ENCODE results near the gene PCID2. TPM values are rescaled to one million over a fixed set of nuclear protein-coding genes. Genes with fewer than 3 reads are reported as not detected.

PCID2 gene
- total and polyA plus RNA-seq, 2 of the 13 experiments (the other 11 are each of a cell fraction or from before 2014, with no cell fraction given) = 65.0 to 111 TPM

DNA sequence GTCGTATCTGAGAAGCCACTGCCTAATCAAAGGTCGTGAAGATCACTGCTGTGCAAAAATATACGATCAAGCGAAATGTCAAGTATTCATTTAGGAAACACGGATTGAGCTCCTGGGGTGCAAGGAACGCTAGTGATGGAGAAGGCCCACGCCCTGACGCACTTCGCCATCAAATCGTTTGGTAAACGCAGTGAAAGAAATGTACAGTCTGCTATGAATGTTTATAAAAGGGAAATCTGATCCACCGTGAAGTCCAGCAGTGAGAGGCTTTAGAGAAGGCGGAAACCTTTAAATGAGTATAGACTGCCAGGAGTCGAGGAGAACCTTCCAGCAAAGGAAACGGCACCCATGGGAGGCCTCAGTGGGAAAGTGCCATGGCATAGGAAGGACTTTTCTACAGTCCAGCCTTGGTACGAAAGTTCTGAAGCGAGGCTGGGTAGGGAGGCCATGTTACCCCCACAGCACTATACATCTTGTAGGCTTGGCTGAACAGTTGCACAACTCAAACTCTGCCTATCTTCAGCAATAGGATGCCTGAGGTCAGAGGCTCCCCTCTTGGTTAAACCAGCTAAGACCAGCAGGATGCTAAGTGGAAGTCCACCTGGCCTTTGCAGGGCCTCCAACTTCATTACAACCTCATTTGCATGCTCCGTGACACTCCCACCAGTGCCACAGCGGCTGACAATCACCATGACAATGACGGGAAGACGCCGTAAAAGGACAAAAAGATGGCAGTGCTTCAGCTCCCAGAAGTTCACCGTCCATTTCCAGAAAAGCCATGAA lies 20.4 kb downstream of the PCID2 start:
- no peak overlapping the region for H2AFZ ChIP-seq (ENCODE audit: low read length)
- no TSS peak for BruUV-seq (replicated peaks)
- peaks cover 4% of the 10 kb centered on the region for H3K79me2 ChIP-seq (ENCODE audit: insufficient read depth, low read length)
- ChIA-PET POLR2A (interaction anchor here (1.1 to 2.9 kb wide), 3 partner anchors 18 to 64 kb away, joined by 4 to 12 read pairs (median 4); partner anchors contain the start of genes CUL4A and PCID2), CTCF (ENCODE audit: low intra/inter-chr PET ratio, low total read pairs) (no interaction called here)
- peaks cover 22% of the 10 kb centered on the region for H3K4me1 ChIP-seq (ENCODE audit: insufficient read depth, low read length)
- H3K4me3 ChIP-seq (replicated peaks in 1 of 3; ENCODE audit: insufficient read depth in 1 of 3, low read depth in 2 of 3, low read length in 3 of 3) = no peak overlapping the region
- peaks cover 16 to 56% of the 10 kb centered on the region in 2 experiments for H3K36me3 ChIP-seq (replicated peaks in 1 of 2; ENCODE audit: control insufficient read depth in 1 of 2, insufficient read depth in 2 of 2, low read length in 2 of 2)
- H3K27me3 ChIP-seq (ENCODE audit: control insufficient read depth in 1 of 2, insufficient read depth in 2 of 2, low read length in 2 of 2) = no peaks in the 10 kb centered on the region
- no peaks in the 10 kb centered on the region; the same call in 1 of the 2 replicates for H4K20me1 ChIP-seq (ENCODE audit: insufficient read depth, low read length)
- ATAC-seq = no peak
- H3K27ac ChIP-seq (ENCODE audit: extremely low read length, insufficient read depth, low read length) = no peak overlapping the region
- no peak overlapping the region for H3K9ac ChIP-seq (ENCODE audit: insufficient read depth, low read depth, low read length)
- DNase-seq (ENCODE audit: low spot score) = no peak
- in situ Hi-C loops (cut with HindIII; ENCODE audit: extremely low pct_ligation_motif_present, low pct_unique_long_range_greater_than_20kb) (no loop called here), intact Hi-C loops (cut with micrococcal nuclease; ENCODE audit: unreplicated experiment) (no loop called here)
- no peak overlapping the region for H3K4me2 ChIP-seq (ENCODE audit: low read depth, low read length)
- 99% methylated on average over 23 of the region's 23 CpGs for WGBS (ENCODE audit: low lambda C conversion rate)
- TF ChIP-seq STAG1 (CRISPR knock-in tag; IDR thresholded peaks at IDR 0.05) (no peak), PPARG (CRISPR knock-in tag; conservative IDR thresholded peaks at IDR 0.05) (no peak), HNF4G (IDR thresholded peaks at IDR 0.05; ENCODE audit: borderline replicate concordance, low read depth, low read length) (no peak), HNF4G (CRISPR knock-in tag; IDR thresholded peaks at IDR 0.05; ENCODE audit: borderline replicate concordance, low read depth) (no peak), ZNF354B (CRISPR knock-in tag; IDR thresholded peaks at IDR 0.05) (no peak), THAP11 (CRISPR knock-in tag; IDR thresholded peaks at IDR 0.05) (no peak), SPEN (CRISPR knock-in tag; IDR thresholded peaks at IDR 0.05; ENCODE audit: low read depth) (no peak), ZNF567 (CRISPR knock-in tag; IDR thresholded peaks at IDR 0.05; ENCODE audit: borderline replicate concordance) (no peak)
- TF ChIP-seq, protein P1, sequence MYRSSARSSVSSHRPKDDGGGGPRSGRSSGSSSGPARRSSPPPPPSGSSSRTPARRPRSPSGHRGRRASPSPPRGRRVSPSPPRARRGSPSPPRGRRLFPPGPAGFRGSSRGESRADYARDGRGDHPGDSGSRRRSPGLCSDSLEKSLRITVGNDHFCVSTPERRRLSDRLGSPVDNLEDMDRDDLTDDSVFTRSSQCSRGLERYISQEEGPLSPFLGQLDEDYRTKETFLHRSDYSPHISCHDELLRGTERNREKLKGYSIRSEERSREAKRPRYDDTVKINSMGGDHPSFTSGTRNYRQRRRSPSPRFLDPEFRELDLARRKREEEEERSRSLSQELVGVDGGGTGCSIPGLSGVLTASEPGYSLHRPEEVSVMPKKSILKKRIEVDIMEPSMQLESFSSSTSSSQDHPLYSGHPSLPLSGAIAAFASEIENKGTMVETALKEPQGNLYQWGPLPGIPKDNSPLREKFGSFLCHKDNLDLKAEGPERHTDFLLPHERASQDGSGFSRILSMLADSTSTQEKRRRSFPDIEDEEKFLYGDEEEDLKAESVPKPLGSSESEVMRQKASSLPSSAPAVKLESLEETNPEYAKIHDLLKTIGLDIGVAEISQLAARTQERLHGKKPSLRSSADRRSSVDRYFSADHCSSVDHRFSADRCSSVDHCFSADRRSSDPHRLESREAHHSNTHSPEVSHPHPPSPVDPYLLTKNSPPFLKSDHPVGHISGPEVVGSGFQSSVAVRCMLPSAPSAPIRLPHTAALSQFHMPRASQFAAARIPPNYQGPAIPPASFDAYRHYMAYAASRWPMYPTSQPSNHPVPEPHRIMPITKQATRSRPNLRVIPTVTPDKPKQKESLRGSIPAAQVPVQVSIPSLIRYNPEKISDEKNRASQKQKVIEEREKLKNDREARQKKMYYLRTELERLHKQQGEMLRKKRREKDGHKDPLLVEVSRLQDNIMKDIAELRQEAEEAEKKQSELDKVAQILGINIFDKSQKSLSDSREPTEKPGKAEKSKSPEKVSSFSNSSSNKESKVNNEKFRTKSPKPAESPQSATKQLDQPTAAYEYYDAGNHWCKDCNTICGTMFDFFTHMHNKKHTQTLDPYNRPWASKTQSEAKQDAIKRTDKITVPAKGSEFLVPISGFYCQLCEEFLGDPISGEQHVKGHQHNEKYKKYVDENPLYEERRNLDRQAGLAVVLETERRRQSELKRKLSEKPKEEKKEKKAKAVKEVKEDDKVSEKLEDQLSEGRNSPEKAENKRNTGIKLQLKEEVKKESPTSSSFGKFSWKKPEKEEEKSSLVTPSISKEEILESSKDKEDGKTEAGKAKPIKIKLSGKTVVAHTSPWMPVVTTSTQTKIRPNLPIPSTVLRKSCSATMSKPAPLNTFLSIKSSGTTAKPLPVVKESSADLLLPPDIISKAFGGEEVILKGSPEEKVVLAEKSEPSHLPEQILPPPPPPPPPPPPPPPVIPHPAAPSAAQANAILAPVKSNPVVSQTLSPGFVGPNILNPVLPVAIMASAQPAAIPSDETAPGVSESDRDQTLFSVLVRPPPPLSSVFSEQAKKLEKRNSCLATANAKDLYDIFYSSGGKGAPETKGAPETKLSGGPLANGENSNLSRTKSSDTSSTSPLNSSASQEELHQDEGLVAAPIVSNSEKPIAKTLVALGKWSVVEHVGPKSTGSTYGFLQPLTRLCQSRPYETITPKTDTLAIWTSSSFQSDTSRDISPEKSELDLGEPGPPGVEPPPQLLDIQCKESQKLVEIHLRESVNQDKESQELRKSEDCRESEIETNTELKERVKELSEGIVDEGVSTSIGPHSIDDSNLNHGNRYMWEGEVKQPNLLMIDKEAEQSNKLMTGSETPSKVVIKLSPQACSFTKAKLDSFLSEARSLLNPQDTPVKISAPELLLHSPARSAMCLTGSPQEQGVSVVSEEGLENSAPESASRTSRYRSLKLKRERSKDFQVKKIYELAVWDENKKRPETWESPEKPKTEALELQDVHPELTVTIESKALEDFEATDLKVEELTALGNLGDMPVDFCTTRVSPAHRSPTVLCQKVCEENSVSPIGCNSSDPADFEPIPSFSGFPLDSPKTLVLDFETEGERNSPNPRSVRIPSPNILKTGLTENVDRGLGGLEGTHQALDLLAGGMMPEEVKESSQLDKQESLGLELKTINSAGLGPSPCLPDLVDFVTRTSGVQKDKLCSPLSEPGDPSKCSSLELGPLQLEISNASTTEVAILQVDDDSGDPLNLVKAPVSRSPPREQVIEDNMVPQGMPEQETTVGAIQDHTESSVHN (CRISPR knock-in tag; IDR thresholded peaks at IDR 0.05) = no peak
- TF ChIP-seq, protein P2, sequence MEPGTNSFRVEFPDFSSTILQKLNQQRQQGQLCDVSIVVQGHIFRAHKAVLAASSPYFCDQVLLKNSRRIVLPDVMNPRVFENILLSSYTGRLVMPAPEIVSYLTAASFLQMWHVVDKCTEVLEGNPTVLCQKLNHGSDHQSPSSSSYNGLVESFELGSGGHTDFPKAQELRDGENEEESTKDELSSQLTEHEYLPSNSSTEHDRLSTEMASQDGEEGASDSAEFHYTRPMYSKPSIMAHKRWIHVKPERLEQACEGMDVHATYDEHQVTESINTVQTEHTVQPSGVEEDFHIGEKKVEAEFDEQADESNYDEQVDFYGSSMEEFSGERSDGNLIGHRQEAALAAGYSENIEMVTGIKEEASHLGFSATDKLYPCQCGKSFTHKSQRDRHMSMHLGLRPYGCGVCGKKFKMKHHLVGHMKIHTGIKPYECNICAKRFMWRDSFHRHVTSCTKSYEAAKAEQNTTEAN (CRISPR knock-in tag; conservative IDR thresholded peaks at IDR 0.05) = no peak
- no peak for FAIRE-seq
- H3K9me3 ChIP-seq (ENCODE audit: low read length) = no peaks in the 10 kb centered on the region

Measured in HepG2 (cell line).